HepG2 (cell line): ENCODE results near the gene ITPR1. TPM values are rescaled to one million over a fixed set of nuclear protein-coding genes. Genes with fewer than 3 reads are reported as not detected.
A peak's percentile ranks its signal among the peaks of the same experiment; 100 is the strongest.

Experiments
- ATAC-seq: fragments of 200-7000 bp; cut with Tn5 transposase; 3 replicates; pipeline ENCODE4 v1.9.1; 2020; ENCODE audit warnings: mild to moderate bottlenecking, moderate library complexity
- BruUV-seq: library from RNA; stranded (reverse); fragments of 400-500 nt; replicated peaks from 2 replicates; lab custom pipeline; 2021; lab: Mats Ljungman, UMichigan
- CTCF ChIA-PET: fragments of 300-600 bp; formaldehyde crosslinking; extraction: SDS; loops from one replicate; lab custom pipeline; 2021; ENCODE audit warnings: low total read pairs, inconsistent platforms, low intra/inter-chr PET ratio; lab: Yijun Ruan, JAX
- POLR2A ChIA-PET: fragments of 350-600 bp; sonication (Branson Sonifier 250); formaldehyde crosslinking; loops from one replicate; lab custom pipeline; 2020; ENCODE audit warnings: antibody characterized with exemption, inconsistent platforms; lab: Yijun Ruan, JAX
- DNase-seq: peaks from one replicate; pipeline ENCODE4 v3.0.0-alpha.2; 2015; ENCODE audit warnings: low spot score
- FAIRE-seq: peaks from 3 replicates; lab custom pipeline; 2011; peaks lifted over from hg19 to GRCh38; lab: Jason Lieb, UNC
- H2AFZ ChIP-seq: one replicate; pipeline ENCODE4 v1.6.1; 2011; ENCODE audit warnings: low read length, inconsistent platforms
- H3K27ac ChIP-seq: fragments of 300-600 bp; 3 replicates; pipeline ENCODE4 v1.8.0; 2011; ENCODE audit warnings: mixed run types, mild to moderate bottlenecking, mixed read lengths, low read length, inconsistent platforms; ENCODE audit not compliant: insufficient read depth; ENCODE audit errors: extremely low read length
- H3K27me3 ChIP-seq, 2 experiments: fragments of 200-600 bp in 1 of 2; 2 replicates in 1 of 2; 3 replicates in 1 of 2; pipeline versions ENCODE4 v1.6.0 to v1.8.0; 2011; ENCODE audit warnings: low read length in 2 of 2, mild to moderate bottlenecking in 2 of 2, moderate library complexity in 2 of 2, inconsistent platforms in 1 of 2; ENCODE audit not compliant: insufficient read depth in 2 of 2, control insufficient read depth in 1 of 2
- H3K36me3 ChIP-seq, 2 experiments: fragments of 200-600 bp in 1 of 2; replicated peaks in 1 of 2; 2 replicates in 1 of 2; 3 replicates in 1 of 2; pipeline versions ENCODE4 v1.5.1 to v1.8.0; 2011; ENCODE audit warnings: low read length in 2 of 2, inconsistent platforms in 1 of 2; ENCODE audit not compliant: insufficient read depth in 2 of 2, control insufficient read depth in 1 of 2
- H3K4me1 ChIP-seq: 2 replicates; pipeline ENCODE4 v1.5.1; 2012; ENCODE audit warnings: low read length, inconsistent platforms; ENCODE audit not compliant: insufficient read depth
- H3K4me2 ChIP-seq: 2 replicates; pipeline ENCODE4 v1.6.0; 2011; ENCODE audit warnings: low read depth, low read length, inconsistent platforms
- H3K4me3 ChIP-seq, 3 experiments: fragments of 200-600 bp in 1 of 3; sonication (generic), shearing (Covaris generic) in 1 of 3; replicated peaks in 1 of 3; 2 replicates each; pipeline ENCODE4 v1.5.1; 2011 to 2016; ENCODE audit warnings: low read length in 3 of 3, inconsistent platforms in 2 of 3, low read depth in 2 of 3, mild to moderate bottlenecking in 2 of 3, control low read depth in 1 of 3, mixed read lengths in 1 of 3; ENCODE audit not compliant: insufficient read depth in 1 of 3
- H3K79me2 ChIP-seq: one replicate; pipeline ENCODE4 v1.6.1; 2011; ENCODE audit warnings: low read length, inconsistent platforms; ENCODE audit not compliant: insufficient read depth
- H3K9ac ChIP-seq: 2 replicates; pipeline ENCODE4 v1.6.0; 2011; ENCODE audit warnings: mild to moderate bottlenecking, low read depth, low read length, inconsistent platforms; ENCODE audit not compliant: insufficient read depth
- H3K9me3 ChIP-seq: 2 replicates; pipeline ENCODE4 v1.5.1; 2012; ENCODE audit warnings: mild to moderate bottlenecking, low read length
- H4K20me1 ChIP-seq: 2 replicates; pipeline ENCODE4 v1.6.0; 2011; ENCODE audit warnings: inconsistent platforms, mild to moderate bottlenecking, low read length, moderate library complexity; ENCODE audit not compliant: insufficient read depth
- CREB1 ChIP-seq, 2 experiments: fragments of 450-650 bp in 1 of 2; IDR thresholded peaks; 2 replicates each; pipeline ENCODE4 v1.6.1; 2016 to 2017; ENCODE audit warnings: control low read depth in 1 of 2, mild to moderate bottlenecking in 1 of 2, missing compliant biosample characterization in 1 of 2, missing genetic modification characterization in 1 of 2
- FOSL2 ChIP-seq: sonication (generic); formaldehyde crosslinking; IDR thresholded peaks from 2 replicates; pipeline ENCODE4 v1.4.0; 2020; ENCODE audit warnings: missing genetic modification reagents
- HMG20A ChIP-seq: IDR thresholded peaks from 2 replicates; pipeline ENCODE4 v1.6.1; 2016; ENCODE audit warnings: borderline replicate concordance
- HOXA7 ChIP-seq: sonication (generic); formaldehyde crosslinking; IDR thresholded peaks from 2 replicates; pipeline ENCODE4 v1.8.1; 2022; ENCODE audit warnings: mild to moderate bottlenecking, missing genetic modification reagents, moderate library complexity
- MATR3 ChIP-seq: sonication (generic); formaldehyde crosslinking; IDR thresholded peaks from 2 replicates; pipeline ENCODE4 v1.4.0; 2020; ENCODE audit warnings: missing genetic modification reagents
- TARDBP ChIP-seq: sonication (generic); formaldehyde crosslinking; IDR thresholded peaks from 2 replicates; pipeline ENCODE4 v1.8.0; 2022; ENCODE audit warnings: mild to moderate bottlenecking, missing genetic modification reagents
- THAP11 ChIP-seq: IDR thresholded peaks from 2 replicates; pipeline ENCODE4 v1.6.1; 2016; ENCODE audit warnings: missing biosample characterization, missing genetic modification reagents
- ZBTB20 ChIP-seq: sonication (generic); formaldehyde crosslinking; IDR thresholded peaks from 2 replicates; pipeline ENCODE4 v1.8.1; 2023; ENCODE audit warnings: missing genetic modification reagents, low read depth, mild to moderate bottlenecking, borderline replicate concordance
- ZMYM2 ChIP-seq: sonication (generic); formaldehyde crosslinking; IDR thresholded peaks from 2 replicates; pipeline ENCODE4 v1.8.0; 2022; ENCODE audit warnings: mild to moderate bottlenecking, missing genetic modification reagents
- ZNF724P ChIP-seq: sonication (generic); formaldehyde crosslinking; IDR thresholded peaks from 2 replicates; pipeline ENCODE4 v1.8.0; 2022; ENCODE audit warnings: missing genetic modification reagents, borderline replicate concordance
- ZNF737 ChIP-seq: sonication (generic); formaldehyde crosslinking; IDR thresholded peaks from 2 replicates; pipeline ENCODE4 v1.5.0; 2020; ENCODE audit warnings: missing genetic modification reagents, mild to moderate bottlenecking, borderline replicate concordance
- ZNF788 ChIP-seq: sonication (generic); formaldehyde crosslinking; IDR thresholded peaks from 2 replicates; pipeline ENCODE4 v1.5.0; 2020; ENCODE audit warnings: mild to moderate bottlenecking, missing genetic modification reagents, borderline replicate concordance
- WGBS: methylation state at CpG from one replicate; pipeline ENCODE4 v1.1.6; 2017; ENCODE audit warnings: low lambda C conversion rate; 5-methylcytosine and 5-hydroxymethylcytosine counted together
- in situ Hi-C: cut with HindIII; loops from 2 replicates; pipeline ENCODE4 v1.10.0; 2017; ENCODE audit warnings: low pct_unique_long_range_greater_than_20kb; ENCODE audit not compliant: extremely low pct_ligation_motif_present
- intact Hi-C: fragments of 100-400 bp; cut with micrococcal nuclease; formaldehyde crosslinking; loops from one replicate; pipeline ENCODE4 v1.10.0; 2022; ENCODE audit not compliant: unreplicated experiment
- polyA plus RNA-seq, 8 experiments: library from polyadenylated mRNA; depleted of rRNA in 3 of 8; stranded (reverse) in 7 of 8; unstranded in 1 of 8; fragments of >200 nt; fragmentation: Illumina TruSeq in 4 of 8; extraction: Trizol in 4 of 8; gene quantifications; 2 replicates each; pipeline versions ENCODE4 v1.2.1 to v1.2.3, GENCODE V29; 2011 to 2016; ENCODE audit warnings: low read depth in 4 of 8, missing spikeins in 1 of 8, mixed read lengths in 1 of 8; ENCODE audit not compliant: insufficient read depth in 1 of 8
- total RNA-seq, 5 experiments: library from RNA; depleted of rRNA; stranded (reverse); fragments of >200 nt; fragmentation: Illumina TruSeq; extraction: Trizol; gene quantifications; 2 replicates each; pipeline ENCODE4 v1.2.3, GENCODE V29; 2016; ENCODE audit warnings: low read depth in 1 of 5
- TF ChIP-seq, protein P1 (sequence below): sonication (generic); formaldehyde crosslinking; IDR thresholded peaks from 2 replicates; pipeline ENCODE4 v1.4.0; 2020; ENCODE audit warnings: missing genetic modification reagents
- TF ChIP-seq, protein P2 (sequence below): sonication (generic); formaldehyde crosslinking; IDR thresholded peaks from 2 replicates; pipeline ENCODE4 v1.4.0; 2020; ENCODE audit warnings: mild to moderate bottlenecking, missing genetic modification reagents

ITPR1 gene
- total and polyA plus RNA-seq, 2 of the 13 experiments (the other 11 are each of a cell fraction or from before 2014, with no cell fraction given) = 10.0 to 11.4 TPM

DNA sequence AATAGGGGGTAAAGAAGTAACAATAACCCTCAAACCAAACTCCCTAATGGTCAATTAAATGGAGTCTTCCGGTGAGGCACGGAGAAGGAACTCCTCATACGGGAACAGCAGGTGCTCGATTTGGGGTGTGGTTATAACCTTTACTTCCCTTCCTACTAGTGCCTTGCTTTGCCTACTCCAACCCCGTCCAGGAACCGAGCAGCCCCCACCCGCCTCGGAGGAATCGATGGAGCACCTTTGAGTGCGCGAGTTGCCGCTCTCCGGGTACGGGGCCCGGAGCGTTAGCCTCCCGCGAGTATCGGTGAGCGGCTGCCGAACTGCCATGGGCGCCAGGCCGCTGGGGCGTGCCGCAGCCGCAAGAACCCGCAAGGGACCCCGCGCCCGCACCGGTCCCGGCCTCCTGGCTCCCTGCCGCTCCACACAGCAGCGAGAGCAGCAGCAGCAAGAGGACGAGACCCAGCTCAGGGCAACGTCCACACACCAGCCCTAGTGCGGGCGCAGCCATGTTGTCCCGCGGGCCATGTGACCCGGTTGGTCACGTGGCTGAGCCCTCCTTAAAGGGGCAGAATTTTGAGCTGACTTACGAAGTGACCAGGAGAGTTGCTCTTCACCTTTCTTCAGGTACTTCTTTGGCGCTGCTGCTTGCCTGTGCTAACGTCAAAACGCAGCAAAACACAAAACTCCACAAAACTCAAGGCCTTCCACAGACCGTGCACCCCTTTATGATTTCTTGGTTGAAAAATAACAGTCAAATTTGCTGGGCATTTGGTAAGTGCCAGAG lies 26.2 kb upstream of the ITPR1 start, which contains the start of gene SUMF1:
Gene SUMF1 (minus strand): TSS at position 529 of the 781 bp plus-strand sequence. CDS start 24 bp downstream, at position 505.
- peaks cover 20% of the 10 kb centered on the region for H3K4me1 ChIP-seq
- ChIA-PET POLR2A (interaction anchor here (0.6 to 1.6 kb wide), 13 partner anchors 9 to 560 kb away, joined by 3 to 49 read pairs (median 4); partner anchors contain the start of gene ITPR1), CTCF (no interaction called here)
- DNase-seq (peak; percentile 75), FAIRE-seq (peak; percentile 47), ATAC-seq (peak; percentile 98)
- BruUV-seq = TSS peak; percentile 68
- H3K27me3 ChIP-seq = peaks cover 0 to 1% of the 10 kb centered on the region in 2 experiments; a peak in 3 of 5 replicates
- H3K4me2 ChIP-seq = peak within 1 kb of the TSS; percentile 86
- peak within 1 kb of the TSS; percentile 73 to 85 (median 76) for H3K4me3 ChIP-seq
- H3K79me2 ChIP-seq = peaks cover 11% of the 10 kb centered on the region
- H4K20me1 ChIP-seq = no peaks in the 10 kb centered on the region
- in situ Hi-C loops (no loop called here), intact Hi-C loops (loop anchor here (1.0 to 2.0 kb wide), 2 partner anchors 26 to 104 kb away; partner anchors contain the start of gene ITPR1)
- H3K9ac ChIP-seq = peak within 1 kb of the TSS; percentile 89
- H3K36me3 ChIP-seq = no peaks in the 10 kb centered on the region
- 3% methylated on average over 20 of the region's 47 CpGs for WGBS
- peak within 1 kb of the TSS; percentile 91 for H2AFZ ChIP-seq
- peak within 1 kb of the TSS; percentile 88 for H3K27ac ChIP-seq
- H3K9me3 ChIP-seq = no peaks in the 10 kb centered on the region
- TF ChIP-seq, protein P1, sequence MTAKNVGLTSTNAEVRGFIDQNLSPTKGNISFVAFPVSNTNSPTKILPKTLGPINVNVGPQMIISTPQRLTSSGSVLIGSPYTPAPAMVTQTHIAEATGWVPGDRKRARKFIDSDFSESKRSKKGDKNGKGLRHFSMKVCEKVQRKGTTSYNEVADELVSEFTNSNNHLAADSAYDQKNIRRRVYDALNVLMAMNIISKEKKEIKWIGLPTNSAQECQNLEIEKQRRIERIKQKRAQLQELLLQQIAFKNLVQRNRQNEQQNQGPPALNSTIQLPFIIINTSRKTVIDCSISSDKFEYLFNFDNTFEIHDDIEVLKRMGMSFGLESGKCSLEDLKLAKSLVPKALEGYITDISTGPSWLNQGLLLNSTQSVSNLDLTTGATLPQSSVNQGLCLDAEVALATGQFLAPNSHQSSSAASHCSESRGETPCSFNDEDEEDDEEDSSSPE (CRISPR knock-in tag) = peak; percentile 65
- TF ChIP-seq MATR3 (CRISPR knock-in tag) = no peak
- peak; percentile 65 for TF ChIP-seq ZMYM2 (CRISPR knock-in tag)
- peak; percentile 92 for TF ChIP-seq THAP11 (CRISPR knock-in tag)
- TF ChIP-seq ZBTB20 (CRISPR knock-in tag) = peak; percentile 50; the same call in 1 of the 2 replicates
- no peak for TF ChIP-seq ZNF737 (CRISPR knock-in tag)
- 0 out of 2 replicates have a peak, but pooled peaks have one; percentile 16 for TF ChIP-seq ZNF724P (CRISPR knock-in tag)
- peak; percentile 40; the same call in 1 of the 2 replicates for TF ChIP-seq FOSL2
- peak; percentile 88 for TF ChIP-seq ZNF788 (CRISPR knock-in tag)
- TF ChIP-seq HMG20A (CRISPR knock-in tag) = no peak
- TF ChIP-seq, protein P2, sequence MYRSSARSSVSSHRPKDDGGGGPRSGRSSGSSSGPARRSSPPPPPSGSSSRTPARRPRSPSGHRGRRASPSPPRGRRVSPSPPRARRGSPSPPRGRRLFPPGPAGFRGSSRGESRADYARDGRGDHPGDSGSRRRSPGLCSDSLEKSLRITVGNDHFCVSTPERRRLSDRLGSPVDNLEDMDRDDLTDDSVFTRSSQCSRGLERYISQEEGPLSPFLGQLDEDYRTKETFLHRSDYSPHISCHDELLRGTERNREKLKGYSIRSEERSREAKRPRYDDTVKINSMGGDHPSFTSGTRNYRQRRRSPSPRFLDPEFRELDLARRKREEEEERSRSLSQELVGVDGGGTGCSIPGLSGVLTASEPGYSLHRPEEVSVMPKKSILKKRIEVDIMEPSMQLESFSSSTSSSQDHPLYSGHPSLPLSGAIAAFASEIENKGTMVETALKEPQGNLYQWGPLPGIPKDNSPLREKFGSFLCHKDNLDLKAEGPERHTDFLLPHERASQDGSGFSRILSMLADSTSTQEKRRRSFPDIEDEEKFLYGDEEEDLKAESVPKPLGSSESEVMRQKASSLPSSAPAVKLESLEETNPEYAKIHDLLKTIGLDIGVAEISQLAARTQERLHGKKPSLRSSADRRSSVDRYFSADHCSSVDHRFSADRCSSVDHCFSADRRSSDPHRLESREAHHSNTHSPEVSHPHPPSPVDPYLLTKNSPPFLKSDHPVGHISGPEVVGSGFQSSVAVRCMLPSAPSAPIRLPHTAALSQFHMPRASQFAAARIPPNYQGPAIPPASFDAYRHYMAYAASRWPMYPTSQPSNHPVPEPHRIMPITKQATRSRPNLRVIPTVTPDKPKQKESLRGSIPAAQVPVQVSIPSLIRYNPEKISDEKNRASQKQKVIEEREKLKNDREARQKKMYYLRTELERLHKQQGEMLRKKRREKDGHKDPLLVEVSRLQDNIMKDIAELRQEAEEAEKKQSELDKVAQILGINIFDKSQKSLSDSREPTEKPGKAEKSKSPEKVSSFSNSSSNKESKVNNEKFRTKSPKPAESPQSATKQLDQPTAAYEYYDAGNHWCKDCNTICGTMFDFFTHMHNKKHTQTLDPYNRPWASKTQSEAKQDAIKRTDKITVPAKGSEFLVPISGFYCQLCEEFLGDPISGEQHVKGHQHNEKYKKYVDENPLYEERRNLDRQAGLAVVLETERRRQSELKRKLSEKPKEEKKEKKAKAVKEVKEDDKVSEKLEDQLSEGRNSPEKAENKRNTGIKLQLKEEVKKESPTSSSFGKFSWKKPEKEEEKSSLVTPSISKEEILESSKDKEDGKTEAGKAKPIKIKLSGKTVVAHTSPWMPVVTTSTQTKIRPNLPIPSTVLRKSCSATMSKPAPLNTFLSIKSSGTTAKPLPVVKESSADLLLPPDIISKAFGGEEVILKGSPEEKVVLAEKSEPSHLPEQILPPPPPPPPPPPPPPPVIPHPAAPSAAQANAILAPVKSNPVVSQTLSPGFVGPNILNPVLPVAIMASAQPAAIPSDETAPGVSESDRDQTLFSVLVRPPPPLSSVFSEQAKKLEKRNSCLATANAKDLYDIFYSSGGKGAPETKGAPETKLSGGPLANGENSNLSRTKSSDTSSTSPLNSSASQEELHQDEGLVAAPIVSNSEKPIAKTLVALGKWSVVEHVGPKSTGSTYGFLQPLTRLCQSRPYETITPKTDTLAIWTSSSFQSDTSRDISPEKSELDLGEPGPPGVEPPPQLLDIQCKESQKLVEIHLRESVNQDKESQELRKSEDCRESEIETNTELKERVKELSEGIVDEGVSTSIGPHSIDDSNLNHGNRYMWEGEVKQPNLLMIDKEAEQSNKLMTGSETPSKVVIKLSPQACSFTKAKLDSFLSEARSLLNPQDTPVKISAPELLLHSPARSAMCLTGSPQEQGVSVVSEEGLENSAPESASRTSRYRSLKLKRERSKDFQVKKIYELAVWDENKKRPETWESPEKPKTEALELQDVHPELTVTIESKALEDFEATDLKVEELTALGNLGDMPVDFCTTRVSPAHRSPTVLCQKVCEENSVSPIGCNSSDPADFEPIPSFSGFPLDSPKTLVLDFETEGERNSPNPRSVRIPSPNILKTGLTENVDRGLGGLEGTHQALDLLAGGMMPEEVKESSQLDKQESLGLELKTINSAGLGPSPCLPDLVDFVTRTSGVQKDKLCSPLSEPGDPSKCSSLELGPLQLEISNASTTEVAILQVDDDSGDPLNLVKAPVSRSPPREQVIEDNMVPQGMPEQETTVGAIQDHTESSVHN (CRISPR knock-in tag) = 0 out of 2 replicates have a peak, but pooled peaks have one; percentile 77
- TF ChIP-seq CREB1 (IDR thresholded peaks at IDR 0.05) = no peak
- no peak for TF ChIP-seq CREB1 (CRISPR knock-in tag; IDR thresholded peaks at IDR 0.05)
- TF ChIP-seq HOXA7 = no peak
- peak; percentile 77 for TF ChIP-seq TARDBP
